ENCODE measurements around the gene TMEM37. TPM values are rescaled to one million over a fixed set of nuclear protein-coding genes. Genes with fewer than 3 reads are reported as not detected.

TMEM37 gene
- total and polyA plus RNA-seq, 2 of the 13 experiments (the other 11 are each of a cell fraction or from before 2014, with no cell fraction given), result 37.7 to 115 TPM

- intact Hi-C loops (cut with micrococcal nuclease; ENCODE audit: unreplicated experiment) (loop anchor here (1.0 kb wide), 2 partner anchors 69 to 253 kb away; no protein-coding TSS in a partner anchor), in situ Hi-C loops (cut with HindIII; ENCODE audit: extremely low pct_ligation_motif_present, low pct_unique_long_range_greater_than_20kb) (loop anchor here (5.0 kb wide), 2 partner anchors 70 to 255 kb away; no protein-coding TSS in a partner anchor)
- ChIA-PET CTCF (ENCODE audit: low intra/inter-chr PET ratio, low total read pairs) (interaction anchor here (1.5 to 6.1 kb wide), 2 partner anchors 68 to 252 kb away, joined by 6 to 159 read pairs; no protein-coding TSS in a partner anchor), POLR2A (interaction anchor here (0.9 kb wide), 1 partner anchor 69 kb away, joined by 3 read pairs; no protein-coding TSS in a partner anchor)
- WGBS (ENCODE audit: low lambda C conversion rate), result 43% methylated on average over 7 of the region's 7 CpGs
- no peaks in the 10 kb centered on the region for H3K27me3 ChIP-seq (ENCODE audit: control insufficient read depth in 1 of 2, insufficient read depth in 2 of 2, low read length in 2 of 2)
- no peak overlapping the region for H3K27ac ChIP-seq (ENCODE audit: extremely low read length, insufficient read depth, low read length)
- peak overlapping the region; percentile 34; the same call in 1 of the 2 replicates for H3K4me2 ChIP-seq (ENCODE audit: low read depth, low read length)
- H3K4me1 ChIP-seq (ENCODE audit: insufficient read depth, low read length), result peaks cover 32% of the 10 kb centered on the region
- H3K9me3 ChIP-seq (ENCODE audit: low read length), result no peaks in the 10 kb centered on the region
- no peaks in the 10 kb centered on the region for H4K20me1 ChIP-seq (ENCODE audit: insufficient read depth, low read length)
- H2AFZ ChIP-seq (ENCODE audit: low read length), result no peak overlapping the region
- ATAC-seq, result peak; percentile 84
- no peaks in the 10 kb centered on the region for H3K36me3 ChIP-seq (replicated peaks in 1 of 2; ENCODE audit: control insufficient read depth in 1 of 2, insufficient read depth in 2 of 2, low read length in 2 of 2)
- H3K79me2 ChIP-seq (ENCODE audit: insufficient read depth, low read length), result no peaks in the 10 kb centered on the region
- H3K9ac ChIP-seq (ENCODE audit: insufficient read depth, low read depth, low read length), result no peak overlapping the region
- peak; percentile 73 for DNase-seq (ENCODE audit: low spot score)
- peak; percentile 54 for FAIRE-seq
- no peak overlapping the region for H3K4me3 ChIP-seq (replicated peaks in 1 of 3; ENCODE audit: insufficient read depth in 1 of 3, low read depth in 2 of 3, low read length in 3 of 3)
- BruUV-seq (replicated peaks), result no TSS peak
- TF ChIP-seq YEATS2 (CRISPR knock-in tag; IDR thresholded peaks at IDR 0.05; ENCODE audit: borderline replicate concordance) (peak; percentile 53; the same call in 1 of the 2 replicates), ZSCAN12 (CRISPR knock-in tag; IDR thresholded peaks at IDR 0.05) (no peak), ZNF44 (CRISPR knock-in tag; IDR thresholded peaks at IDR 0.05) (peak; percentile 82; the same call in 1 of the 2 replicates), ZNF136 (CRISPR knock-in tag; IDR thresholded peaks at IDR 0.05; ENCODE audit: low read depth) (0 out of 2 replicates have a peak, but pooled peaks have one; percentile 42), ZSCAN21 (CRISPR knock-in tag; IDR thresholded peaks at IDR 0.05; ENCODE audit: borderline replicate concordance) (no peak), SMAD3 (CRISPR knock-in tag; IDR thresholded peaks at IDR 0.05) (0 out of 2 replicates have a peak, but pooled peaks have one; percentile 43), MEF2D (CRISPR knock-in tag; IDR thresholded peaks at IDR 0.05) (0 out of 2 replicates have a peak, but pooled peaks have one; percentile 42), ZNF20 (CRISPR knock-in tag; IDR thresholded peaks at IDR 0.05) (no peak), ONECUT2 (CRISPR knock-in tag; IDR thresholded peaks at IDR 0.05) (peak; percentile 72; the same call in 1 of the 2 replicates), KLF16 (CRISPR knock-in tag; IDR thresholded peaks at IDR 0.05) (peak in 1 of 2 experiments; percentile 44; a peak in 1 of 4 replicates), ZFX (CRISPR knock-in tag; IDR thresholded peaks at IDR 0.05; ENCODE audit: low read depth) (peak; percentile 46; the same call in 1 of the 2 replicates), NR2F6 (IDR thresholded peaks at IDR 0.05) (no peak), NR2F6 (CRISPR knock-in tag; IDR thresholded peaks at IDR 0.05) (peak; percentile 17; the same call in 1 of the 2 replicates), ATF7-NPFF (CRISPR knock-in tag; IDR thresholded peaks at IDR 0.05; ENCODE audit: low read depth) (peak; percentile 52; the same call in 1 of the 2 replicates), MIER3 (CRISPR knock-in tag; IDR thresholded peaks at IDR 0.05; ENCODE audit: borderline replicate concordance) (no peak), ZNF572 (CRISPR knock-in tag; IDR thresholded peaks at IDR 0.05) (no peak), KDM2A (CRISPR knock-in tag; IDR thresholded peaks at IDR 0.05; ENCODE audit: borderline replicate concordance, low read depth) (0 out of 2 replicates have a peak, but pooled peaks have one; percentile 23), RCOR2 (CRISPR knock-in tag; IDR thresholded peaks at IDR 0.05) (no peak), NR2F1 (CRISPR knock-in tag; IDR thresholded peaks at IDR 0.05) (no peak)
- TF ChIP-seq, protein P1, sequence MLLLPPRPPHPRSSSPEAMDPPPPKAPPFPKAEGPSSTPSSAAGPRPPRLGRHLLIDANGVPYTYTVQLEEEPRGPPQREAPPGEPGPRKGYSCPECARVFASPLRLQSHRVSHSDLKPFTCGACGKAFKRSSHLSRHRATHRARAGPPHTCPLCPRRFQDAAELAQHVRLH (CRISPR knock-in tag; IDR thresholded peaks at IDR 0.05; ENCODE audit: borderline replicate concordance, low read depth), result peak; percentile 43; the same call in 1 of the 2 replicates
- TF ChIP-seq, protein P2, sequence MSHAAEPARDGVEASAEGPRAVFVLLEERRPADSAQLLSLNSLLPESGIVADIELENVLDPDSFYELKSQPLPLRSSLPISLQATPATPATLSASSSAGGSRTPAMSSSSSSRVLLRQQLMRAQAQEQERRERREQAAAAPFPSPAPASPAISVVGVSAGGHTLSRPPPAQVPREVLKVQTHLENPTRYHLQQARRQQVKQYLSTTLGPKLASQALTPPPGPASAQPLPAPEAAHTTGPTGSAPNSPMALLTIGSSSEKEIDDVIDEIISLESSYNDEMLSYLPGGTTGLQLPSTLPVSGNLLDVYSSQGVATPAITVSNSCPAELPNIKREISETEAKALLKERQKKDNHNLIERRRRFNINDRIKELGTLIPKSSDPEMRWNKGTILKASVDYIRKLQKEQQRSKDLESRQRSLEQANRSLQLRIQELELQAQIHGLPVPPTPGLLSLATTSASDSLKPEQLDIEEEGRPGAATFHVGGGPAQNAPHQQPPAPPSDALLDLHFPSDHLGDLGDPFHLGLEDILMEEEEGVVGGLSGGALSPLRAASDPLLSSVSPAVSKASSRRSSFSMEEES (CRISPR knock-in tag; IDR thresholded peaks at IDR 0.05), result 0 out of 2 replicates have a peak, but pooled peaks have one; percentile 11
- TF ChIP-seq, protein P3, sequence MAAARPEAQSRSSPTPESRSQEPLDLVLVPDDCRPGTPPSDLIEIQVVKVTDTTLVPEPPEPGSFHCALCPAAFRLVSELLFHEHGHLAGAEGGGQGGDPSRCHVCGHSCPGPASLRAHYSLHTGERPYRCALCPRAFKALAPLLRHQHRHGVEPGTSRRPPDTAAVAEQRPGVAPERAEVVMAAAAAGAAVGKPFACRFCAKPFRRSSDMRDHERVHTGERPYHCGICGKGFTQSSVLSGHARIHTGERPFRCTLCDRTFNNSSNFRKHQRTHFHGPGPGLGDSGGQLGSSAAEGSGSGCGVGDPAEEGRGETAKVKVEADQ (CRISPR knock-in tag; IDR thresholded peaks at IDR 0.05; ENCODE audit: borderline replicate concordance), result 0 out of 2 replicates have a peak, but pooled peaks have one; percentile 31
Observed at GRCh38 chr2:119407430-119408220, 24.0 kb upstream of the TMEM37 start.

Data from HepG2 (cell line).